GM18519 (cell line): ENCODE results near the gene MAP2K2.

Source experiments
- ATAC-seq: cut with Tn5 transposase; IDR thresholded peaks from one replicate; pipeline ENCODE4 v1.9.1; 2021; ENCODE audit warnings: mild to moderate bottlenecking, moderate library complexity; ENCODE audit not compliant: unreplicated experiment, low FRiP score

The MAP2K2 gene

DNA sequence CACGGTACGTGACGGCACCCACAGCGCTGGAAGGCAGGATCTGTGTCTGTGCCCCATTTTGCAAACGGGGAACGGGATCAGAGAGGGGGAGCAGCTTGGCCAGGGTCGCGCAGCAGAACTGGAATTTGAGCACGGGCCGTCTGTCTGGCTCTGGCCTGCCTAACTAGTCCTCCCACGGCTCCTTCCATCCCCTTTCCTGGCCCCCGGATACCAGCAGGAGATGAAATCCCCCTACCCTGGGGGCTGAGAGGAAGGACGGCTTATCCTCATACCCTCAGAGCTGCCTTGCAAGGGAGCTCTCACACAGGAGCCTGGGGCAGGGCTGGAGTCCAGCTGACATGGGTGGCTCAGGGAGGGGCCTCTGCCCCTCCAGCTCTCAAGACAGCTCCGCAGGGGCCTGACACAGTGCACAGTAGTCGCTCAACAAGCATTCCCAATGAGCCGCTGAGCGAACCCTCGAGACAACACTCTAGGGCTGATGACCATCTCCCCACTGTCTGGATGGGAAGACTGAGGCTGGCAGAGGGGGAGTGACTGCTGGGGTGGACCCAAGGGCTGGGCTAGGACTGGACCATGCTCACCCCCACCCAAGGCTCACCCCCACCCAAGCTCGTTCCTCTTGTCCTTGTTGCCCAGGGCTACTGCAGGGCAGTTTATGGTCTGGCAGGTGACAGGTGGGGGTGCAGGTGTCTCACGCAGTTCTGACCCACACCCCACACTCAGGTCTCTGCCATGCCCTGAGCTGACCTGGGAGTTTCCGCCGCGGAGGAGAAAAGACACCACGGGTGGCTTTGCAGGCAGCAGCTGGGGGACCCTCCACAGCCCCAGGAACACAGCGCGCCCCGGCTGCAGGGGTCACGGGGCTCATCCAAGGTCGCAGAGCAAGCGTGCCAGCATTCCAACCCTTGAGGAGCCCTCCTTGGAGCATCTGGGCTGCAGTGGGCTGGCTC, 61.2 kb downstream of the MAP2K2 start:
- ATAC-seq, result no peak

DNA sequence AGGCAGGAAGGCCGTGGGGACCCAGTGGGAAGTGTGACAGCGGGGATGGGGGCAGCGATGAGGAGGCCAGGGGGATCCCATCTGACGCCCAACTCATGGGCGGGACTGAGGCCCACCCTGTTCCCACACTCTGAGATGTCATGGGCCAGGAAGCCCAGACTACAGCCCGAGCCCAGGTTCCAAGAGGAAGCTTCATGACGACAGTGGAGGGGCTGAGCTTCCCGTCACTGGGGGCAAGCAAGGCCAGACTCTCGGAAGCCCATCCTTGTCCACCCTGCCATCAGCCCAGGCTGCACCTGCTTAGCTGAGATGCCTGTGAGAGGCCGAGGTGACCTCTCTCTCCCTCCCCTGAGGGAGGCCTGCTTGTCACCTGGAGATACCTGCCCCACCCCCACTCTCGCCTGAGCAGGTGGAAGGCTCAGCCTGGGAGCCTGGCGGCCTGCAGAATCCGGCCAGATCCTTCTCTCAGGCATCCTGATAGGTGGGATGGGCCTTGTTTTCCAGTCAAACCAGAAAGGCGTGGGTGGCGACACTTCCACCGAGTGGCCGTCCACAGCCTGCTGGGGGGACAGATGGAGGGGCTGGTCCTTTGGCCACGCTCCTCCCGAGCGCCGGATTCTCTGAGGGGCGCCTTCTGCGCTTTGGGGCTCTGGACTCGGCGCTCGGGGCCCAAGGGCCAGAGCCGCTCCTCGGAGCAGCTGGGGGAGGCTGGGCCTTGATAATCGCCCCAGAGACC, 62.1 kb downstream of the MAP2K2 start:
- no peak for ATAC-seq

DNA sequence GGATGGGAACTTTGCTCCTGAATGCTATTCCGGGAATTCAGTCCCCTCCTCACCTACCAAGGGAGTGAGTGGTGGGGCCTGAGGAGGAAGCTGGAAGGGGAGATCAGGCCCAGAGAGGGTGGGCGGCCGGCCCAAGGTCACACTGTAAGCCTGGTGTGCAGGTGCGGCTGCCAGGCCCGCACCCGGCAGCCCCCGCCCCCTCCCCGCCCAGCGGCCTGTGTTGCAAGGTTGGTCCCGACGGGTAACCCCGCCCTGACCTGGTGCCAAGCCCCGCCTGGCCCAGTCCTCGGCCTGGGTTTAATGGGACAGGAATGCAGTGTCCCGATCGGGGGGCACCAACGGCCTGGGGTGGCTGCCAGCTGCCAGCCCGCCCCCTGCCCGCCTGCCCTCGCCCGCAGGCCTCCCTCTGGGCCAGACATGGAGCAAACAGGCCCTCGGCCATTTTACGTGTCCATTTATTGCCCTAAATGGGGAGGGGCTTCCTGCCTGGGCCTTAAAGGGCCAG, 62.7 kb downstream of the MAP2K2 start:
- no peak for ATAC-seq

DNA sequence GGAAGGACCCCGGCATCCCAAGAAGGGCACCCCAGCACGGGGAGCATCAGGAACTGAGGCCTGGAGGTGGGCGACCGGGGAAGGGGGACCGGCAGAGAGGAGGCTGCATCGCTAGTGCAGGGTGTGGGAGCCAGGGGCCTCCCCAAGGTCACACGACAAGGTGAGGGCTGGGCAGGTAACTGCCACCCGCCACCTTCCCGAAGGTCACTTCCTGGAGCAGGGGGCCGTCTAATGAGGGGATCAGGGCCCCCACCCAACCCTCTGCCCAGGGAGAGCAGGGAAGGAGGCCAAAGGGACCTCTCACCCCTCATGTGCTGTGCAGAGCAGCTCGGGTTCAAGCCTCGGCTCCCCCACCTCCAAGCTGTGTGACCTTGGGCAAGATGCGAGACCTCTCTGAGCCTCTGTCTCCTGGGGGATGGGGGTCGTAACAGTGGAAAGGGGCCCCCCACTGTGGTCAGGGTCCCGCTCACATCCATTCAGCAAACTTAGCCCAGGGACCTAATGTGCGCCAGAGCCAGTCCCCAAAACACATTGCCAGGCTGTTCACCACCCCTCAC, 63.2 kb downstream of the MAP2K2 start:
- no peak for ATAC-seq

DNA sequence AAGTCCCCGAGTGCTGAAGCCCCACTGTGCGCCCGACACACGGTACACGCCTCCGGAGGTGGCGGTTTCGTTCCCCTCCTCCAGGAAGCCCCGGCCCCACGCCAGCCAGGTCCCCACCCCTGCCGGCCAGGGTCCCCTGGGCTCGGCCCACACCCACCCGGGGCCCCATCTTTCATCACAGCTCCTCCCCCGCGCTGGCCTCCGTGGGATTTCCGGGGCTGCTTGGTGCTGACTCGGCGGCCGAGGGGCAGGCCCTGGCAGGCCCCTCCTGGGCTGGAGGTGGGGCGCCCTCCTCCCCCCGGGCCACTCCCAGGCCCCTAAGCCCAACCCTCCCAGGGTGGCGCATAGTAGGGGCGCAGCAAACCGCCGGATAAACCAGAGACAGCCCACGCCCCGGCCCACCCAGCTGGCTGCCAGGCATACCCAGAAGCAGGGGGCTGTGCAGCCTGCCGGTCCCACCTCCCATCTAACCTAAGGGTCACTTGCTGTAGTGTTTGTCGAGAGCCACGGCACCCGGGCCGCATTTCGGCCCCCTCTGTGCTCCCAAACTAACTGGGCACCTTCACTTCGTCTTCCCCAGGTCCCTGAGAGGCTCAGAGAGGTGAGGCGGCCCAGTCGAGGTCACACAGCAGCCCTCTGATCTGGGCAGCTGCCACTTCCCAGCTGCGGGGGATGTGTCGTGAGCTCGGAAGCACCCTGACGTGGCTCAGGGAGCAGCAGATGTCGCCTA, 63.9 kb downstream of the MAP2K2 start:
- no peak for ATAC-seq

DNA sequence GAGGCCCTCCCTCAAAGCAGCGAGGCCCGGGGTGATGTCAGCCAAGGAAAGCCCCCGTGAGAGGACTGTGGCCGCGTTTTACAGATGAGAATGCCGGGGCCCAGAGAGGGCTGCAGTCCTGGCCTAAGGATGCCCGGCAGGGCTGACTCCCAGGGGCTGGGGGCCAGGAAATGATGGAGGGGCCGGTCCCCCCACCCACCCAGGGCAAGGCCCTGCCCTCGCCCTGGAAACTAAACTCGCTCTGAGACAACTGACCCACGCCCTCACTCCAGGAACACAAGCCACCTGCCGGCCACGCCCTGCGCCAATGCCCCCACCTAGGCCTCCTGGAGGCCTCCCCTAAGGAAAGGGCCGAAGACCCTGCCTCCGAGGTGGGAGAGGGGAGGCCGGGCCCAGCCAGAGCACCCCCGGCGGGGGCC, 64.5 kb downstream of the MAP2K2 start:
- no peak for ATAC-seq

DNA sequence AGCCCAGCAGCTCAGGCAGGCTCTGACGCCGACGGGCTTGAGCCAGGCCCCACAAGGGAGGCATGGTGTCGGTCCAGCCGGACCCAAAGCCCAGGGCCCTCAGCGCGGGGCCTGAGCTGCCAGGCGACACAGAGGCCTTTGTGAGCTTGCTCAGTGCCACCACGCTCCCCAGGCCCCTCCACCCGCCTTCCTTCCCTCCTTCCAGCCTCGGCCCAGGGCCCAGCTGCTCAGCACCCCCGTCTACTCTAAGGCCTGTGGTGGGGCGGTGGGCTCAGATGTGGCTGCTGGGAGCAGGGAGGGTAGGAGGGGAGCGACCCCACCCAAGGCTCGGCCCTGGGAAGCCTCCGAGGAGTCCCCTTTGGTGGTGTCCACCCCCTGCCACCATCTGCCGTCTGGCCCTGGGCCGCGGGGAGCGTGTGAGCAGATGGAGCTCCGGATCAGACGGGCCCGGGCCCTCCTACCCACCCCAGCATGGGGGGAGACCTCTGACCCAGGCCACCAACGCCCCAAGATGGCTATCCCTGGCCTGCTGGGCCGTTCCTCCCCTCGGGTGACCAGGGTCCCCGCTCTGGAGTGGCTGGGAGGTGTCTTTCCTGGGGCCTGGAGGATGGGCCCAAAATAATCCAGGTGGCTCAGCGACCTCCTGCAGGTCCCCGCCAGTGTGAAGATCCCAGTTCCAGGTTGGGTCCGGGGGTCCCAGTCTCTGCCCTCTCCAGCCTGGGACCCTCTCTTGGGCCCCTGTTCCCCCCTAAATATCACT, 65.0 kb downstream of the MAP2K2 start:
- no peak for ATAC-seq

DNA sequence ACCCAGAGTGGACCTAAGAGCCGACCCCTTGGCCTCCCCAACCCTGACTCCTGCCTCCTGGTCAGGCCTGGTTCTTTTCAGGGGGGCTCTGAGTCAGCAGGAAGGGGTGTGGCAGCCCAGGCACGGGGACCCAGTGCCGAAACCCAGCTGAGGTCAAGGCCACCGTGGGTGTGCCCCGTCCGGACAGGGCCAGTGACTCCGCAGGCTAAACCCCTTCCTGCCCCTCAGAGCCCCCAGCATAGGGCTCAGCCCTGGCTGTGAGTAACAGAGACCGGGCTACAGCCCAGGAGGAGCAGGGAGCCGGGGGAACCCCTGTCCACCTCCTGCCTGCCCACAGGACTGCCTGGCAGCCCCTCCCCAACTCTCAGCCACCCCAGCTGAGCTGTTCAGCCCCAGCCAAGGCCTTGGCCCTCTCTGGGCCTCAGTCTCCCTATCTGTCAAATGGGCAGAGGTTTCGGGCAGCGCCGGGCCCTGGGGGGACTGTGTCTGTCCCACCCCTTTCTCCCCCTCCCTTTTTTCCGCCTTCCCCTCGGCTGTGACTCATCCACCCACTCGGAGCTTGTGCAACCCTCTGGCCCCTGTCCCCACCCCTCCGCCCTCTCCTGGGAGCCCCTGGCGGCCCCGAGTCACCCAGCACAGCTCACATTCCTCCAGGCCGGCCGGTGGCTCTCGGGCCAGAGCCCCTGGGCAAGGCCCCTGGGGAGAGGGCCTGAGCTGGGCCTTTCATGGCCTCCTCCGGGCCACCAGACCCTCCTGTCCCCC, 65.8 kb downstream of the MAP2K2 start:
- no peak for ATAC-seq

DNA sequence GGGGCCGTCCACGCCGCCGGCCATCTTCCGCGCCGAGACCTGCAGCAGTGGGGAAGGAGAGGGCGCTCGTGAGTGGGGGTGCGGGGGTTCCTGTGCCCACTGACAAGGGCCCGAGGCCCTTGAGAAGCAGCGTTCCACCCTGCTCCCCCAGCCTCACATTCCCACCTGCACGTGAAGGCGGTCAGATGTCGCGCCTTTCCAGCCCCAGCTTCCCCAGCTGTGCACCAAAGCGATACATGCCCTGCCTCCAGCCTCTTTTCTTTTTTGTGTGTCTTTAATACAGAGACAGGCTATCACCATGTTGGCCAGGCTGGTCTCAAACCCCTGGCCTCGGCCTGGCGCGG, 68.7 kb downstream of the MAP2K2 start:
- no peak for ATAC-seq

DNA sequence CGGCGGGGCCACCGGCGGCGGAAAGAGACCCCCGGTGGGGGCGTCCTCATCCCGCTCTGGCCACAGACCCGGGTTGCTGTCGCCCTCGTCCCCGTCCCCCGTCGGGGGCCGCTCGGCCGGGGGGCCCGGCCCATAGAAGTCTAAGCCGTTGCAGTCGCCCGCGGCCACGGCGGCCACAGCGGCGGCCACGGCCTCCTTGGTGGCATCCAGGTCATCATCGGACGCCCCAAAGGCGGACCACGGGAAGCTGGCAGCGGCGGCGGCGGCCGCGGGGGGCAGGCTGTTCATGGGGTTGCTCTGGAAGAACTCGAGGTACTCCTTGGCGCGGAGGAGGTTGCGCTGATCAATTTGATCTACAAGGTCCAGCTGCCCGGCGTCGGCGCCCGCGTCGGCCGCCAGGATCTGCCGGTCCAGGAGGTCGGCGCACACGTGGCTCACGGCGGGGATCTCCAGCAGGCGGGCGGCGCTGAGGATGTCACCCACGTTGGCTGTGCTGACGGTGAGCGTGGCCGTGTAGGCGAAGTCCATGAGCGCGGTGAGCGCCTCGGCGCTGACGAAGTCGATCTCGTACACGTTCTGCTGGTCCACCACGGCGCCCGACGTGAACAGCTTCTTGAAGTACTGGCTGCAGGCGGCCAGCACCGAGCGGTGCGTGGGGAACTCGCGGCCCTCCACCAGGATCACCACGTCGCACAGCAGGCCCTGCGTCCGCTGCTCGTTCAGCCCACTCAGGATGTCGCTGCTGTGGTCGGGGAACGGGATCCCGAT, 69.3 kb downstream of the MAP2K2 start:
- ATAC-seq, result no peak

DNA sequence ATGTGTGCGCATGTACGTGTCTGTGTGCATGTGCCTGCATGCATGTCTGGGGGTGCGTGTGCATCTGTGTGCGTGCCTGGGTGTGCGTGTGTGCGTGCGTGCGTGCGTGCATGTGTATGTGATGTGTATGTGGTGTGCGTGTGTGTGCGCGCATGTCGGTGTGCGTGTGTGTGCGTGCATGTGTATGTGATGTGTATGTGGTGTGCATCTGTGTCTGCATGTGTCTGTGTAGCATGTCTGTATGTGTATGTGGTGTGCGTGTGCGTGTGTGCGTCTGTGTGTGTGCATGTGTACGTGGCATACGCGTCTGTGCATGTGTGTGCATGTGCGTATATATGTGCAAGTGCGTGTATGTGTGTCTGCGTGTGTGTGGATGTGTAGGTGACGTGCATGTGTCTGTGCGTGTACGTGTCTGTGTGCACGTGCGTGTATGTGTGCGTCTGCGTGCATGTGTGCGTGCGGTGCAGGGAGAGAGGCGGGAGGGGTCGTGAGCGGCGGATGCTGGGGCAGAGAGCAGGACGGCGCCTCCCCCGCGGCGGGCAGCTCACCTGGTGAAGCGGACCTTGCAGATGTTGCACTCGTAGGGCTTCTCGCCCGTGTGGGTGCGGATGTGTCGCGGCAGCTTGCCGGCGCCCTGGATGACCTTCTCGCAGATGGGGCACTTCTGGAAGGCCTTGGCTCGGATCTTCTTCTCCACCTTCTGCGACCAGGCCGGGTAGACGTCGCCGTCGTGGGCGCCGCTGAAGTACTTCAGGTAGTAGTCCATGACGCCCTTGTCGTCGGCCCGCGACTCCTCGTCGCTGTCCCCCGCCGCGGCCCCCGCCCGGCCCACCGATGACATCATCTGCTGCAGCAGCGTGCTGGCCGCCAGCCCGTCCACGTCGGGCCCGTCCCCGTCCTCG, 70.2 kb downstream of the MAP2K2 start:
- no peak for ATAC-seq

DNA sequence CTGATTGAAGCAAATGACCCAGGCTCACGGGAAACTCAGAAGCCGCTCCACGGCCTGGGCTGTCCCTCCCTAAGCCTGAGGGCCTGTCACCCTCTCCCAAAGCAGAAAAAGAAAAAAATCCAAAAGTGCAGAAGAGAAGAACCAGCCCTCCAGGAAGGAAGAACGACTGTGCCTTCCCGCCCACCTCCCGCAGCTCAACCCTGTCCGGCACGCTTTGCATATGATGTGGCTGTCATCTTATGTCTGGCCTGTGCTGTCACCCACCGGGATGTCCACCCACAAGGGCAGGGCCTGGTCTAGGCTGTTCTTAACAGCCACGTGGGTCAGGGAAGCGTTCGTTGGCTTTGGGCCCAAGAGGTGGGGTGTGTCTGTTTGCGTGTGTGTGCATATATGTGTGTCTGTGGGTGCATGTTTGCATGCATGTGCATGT, 70.9 kb downstream of the MAP2K2 start:
- no peak for ATAC-seq

DNA sequence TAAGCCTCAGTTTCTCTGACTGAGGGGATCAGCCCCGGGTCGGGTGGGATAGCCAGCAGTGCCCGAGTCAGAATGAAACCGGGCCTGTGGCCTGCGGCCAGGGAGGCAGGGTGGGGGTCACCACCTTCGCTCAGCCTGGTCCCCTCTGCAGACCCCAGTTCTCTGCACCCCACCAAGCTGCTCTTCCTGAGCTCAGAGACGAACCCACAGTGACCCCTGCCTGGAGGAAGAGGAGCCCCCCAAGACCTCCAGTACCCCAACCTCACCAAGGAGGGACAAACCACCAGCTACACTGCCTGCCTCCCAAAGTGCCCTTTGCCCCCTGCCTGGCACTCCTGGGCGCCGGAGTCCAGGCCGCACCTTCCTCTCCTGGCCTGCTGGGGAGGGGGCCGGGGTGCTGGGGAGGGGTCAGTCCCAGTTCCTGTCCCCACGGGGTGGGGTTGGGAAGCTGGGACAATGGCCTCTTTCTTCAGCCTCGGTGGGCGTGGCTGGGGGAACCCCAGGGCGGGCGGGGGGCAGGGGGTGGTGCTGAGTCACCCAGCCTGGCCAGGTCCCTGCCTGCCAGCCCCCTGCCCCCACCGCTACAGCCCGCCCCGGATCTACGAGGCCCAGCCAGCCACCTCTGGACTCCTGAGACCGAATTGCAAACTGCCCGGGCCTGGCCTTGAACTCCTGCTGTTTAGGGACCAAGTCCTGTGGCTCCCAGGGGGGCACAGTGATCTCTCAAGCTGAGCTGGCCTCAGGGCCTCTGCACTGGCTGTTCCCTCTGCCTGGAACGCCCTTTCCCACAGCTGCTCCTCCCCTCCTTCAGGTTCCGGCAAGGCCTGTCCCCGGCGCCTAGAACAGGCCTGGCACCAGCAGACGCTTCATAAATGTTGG, 71.6 kb downstream of the MAP2K2 start:
- ATAC-seq, result no peak

DNA sequence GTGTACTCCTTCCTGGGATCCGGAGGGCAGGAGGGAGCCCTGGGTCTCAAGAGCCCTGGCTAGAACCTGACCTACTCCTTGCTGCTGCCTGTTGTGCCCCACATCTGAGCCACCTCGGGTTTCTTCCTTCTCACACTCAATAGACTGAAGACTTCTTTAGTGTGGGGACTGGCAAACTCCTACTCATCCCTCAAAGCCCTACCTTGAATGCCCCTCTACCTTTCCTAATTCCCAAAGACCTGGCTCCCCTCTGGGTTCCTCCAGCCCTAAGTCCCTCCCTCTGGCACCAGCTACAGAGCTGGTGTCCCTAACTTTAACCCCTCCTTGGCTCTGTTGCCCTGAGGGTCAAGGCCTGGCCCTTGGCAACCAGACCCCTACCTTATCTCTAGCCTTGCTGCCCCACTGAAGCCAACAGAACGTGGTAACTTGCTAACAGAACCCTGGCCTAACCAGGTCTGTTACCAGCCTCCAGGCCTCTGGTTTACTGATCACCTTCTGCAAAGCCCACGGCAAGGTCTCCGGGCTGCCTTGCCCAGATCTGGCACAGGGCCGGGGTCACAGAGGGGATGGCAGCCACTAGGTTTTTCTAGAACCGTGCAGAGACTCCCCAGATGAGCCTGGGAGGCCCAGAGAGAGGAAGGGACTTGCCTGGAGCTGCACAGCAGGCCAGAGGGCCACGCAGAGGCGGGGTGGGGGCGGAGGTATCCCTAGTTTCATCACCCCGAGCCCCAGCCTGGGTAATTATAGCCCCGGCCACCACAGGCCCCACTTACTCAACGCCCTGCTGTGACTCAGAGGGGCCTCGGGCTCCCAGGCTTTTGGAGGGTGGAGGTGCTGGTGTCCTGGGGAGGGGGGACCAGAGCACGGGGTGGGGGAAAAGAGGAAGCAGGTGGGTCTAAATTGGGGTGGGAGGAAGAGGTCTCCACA, 72.5 kb downstream of the MAP2K2 start:
- ATAC-seq, result no peak

DNA sequence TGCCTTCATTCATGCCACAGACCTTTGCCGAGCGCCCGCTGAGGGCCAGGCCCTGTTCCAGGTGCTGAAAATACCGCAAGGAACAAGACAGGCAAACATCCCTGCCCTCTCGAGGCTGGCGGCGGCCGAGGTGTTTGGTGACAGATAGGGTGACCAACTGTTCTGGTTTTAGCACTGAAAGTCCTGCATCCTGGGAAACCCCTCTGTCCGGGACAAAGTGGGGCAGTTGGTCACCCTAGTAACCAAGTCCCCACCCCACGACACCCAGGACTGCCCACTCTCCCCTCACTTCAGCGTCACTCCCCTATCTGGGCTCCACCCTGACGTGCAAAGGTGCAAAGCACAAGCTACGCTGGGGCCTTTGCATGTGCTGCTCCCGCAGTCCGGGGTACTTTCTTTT, 74.5 kb downstream of the MAP2K2 start:
- no peak for ATAC-seq
